Trophoblast cell (in vitro differentiated cells and primary cell): ENCODE measurements around the gene RPS19.

Experiments used
- DNase-seq, 2 donors: peaks; one replicate each; pipeline ENCODE4 v3.0.0-alpha.2; 2016
- H2AFZ ChIP-seq: 2 replicates; pipeline ENCODE4 v1.6.1; 2013; ENCODE audit warnings: low read length, moderate library complexity, mild to moderate bottlenecking; ENCODE audit not compliant: insufficient read depth, poor library complexity
- H2AK5ac ChIP-seq: 2 replicates; pipeline ENCODE4 v1.6.1; 2013; ENCODE audit warnings: mild to moderate bottlenecking, low read length
- H2BK120ac ChIP-seq: 2 replicates; pipeline ENCODE4 v1.6.1; 2013; ENCODE audit warnings: low read length, mild to moderate bottlenecking, moderate library complexity; ENCODE audit not compliant: insufficient read depth, poor library complexity
- H2BK12ac ChIP-seq: 2 replicates; pipeline ENCODE4 v1.6.1; 2013; ENCODE audit warnings: mild to moderate bottlenecking, low read length, moderate library complexity
- H2BK5ac ChIP-seq: 2 replicates; pipeline ENCODE4 v1.6.1; 2013; ENCODE audit warnings: low read length, low read depth, moderate library complexity, mild to moderate bottlenecking; ENCODE audit not compliant: poor library complexity
- H3K14ac ChIP-seq: 2 replicates; pipeline ENCODE4 v1.6.1; 2013; ENCODE audit warnings: mild to moderate bottlenecking, low read length
- H3K18ac ChIP-seq: 2 replicates; pipeline ENCODE4 v1.6.1; 2013; ENCODE audit warnings: mild to moderate bottlenecking, low read length
- H3K23ac ChIP-seq: 2 replicates; pipeline ENCODE4 v1.6.1; 2013; ENCODE audit warnings: low read length
- H3K27ac ChIP-seq: 2 replicates; pipeline ENCODE4 v1.5.1; 2013; ENCODE audit warnings: low read depth, mild to moderate bottlenecking, inconsistent platforms, low read length, moderate library complexity
- H3K27me3 ChIP-seq: 2 replicates; pipeline ENCODE4 v1.6.1; 2013; ENCODE audit warnings: inconsistent platforms, mild to moderate bottlenecking, low read length, moderate library complexity; ENCODE audit not compliant: insufficient read depth
- H3K36me3 ChIP-seq, 2 experiments: 1 replicate in 1 of 2; 2 replicates in 1 of 2; pipeline ENCODE4 v1.6.1; 2013; ENCODE audit warnings: low read length in 2 of 2, mild to moderate bottlenecking in 2 of 2, moderate library complexity in 1 of 2; ENCODE audit not compliant: insufficient read depth in 2 of 2, control insufficient read depth in 1 of 2
- H3K4ac ChIP-seq: 2 replicates; pipeline ENCODE4 v1.6.1; 2013; ENCODE audit warnings: low read depth, mild to moderate bottlenecking, low read length, moderate library complexity
- H3K4me1 ChIP-seq, 2 experiments: 1 replicate in 1 of 2; 2 replicates in 1 of 2; pipeline ENCODE4 v1.6.1; 2013; ENCODE audit warnings: low read length in 2 of 2, mild to moderate bottlenecking in 2 of 2, moderate library complexity in 1 of 2; ENCODE audit not compliant: insufficient read depth in 2 of 2, control insufficient read depth in 1 of 2
- H3K4me2 ChIP-seq: 2 replicates; pipeline ENCODE4 v1.6.1; 2013; ENCODE audit warnings: inconsistent platforms, mild to moderate bottlenecking, low read length, moderate library complexity
- H3K4me3 ChIP-seq: 2 replicates; pipeline ENCODE4 v1.5.1; 2013; ENCODE audit warnings: mild to moderate bottlenecking, low read depth, low read length, inconsistent platforms
- H3K79me1 ChIP-seq: one replicate; pipeline ENCODE4 v1.6.1; 2013; ENCODE audit warnings: low read length
- H3K79me2 ChIP-seq: 2 replicates; pipeline ENCODE4 v1.6.1; 2013; ENCODE audit warnings: low read length, mild to moderate bottlenecking; ENCODE audit not compliant: control insufficient read depth, insufficient read depth, poor library complexity
- H3K9ac ChIP-seq: 2 replicates; pipeline ENCODE4 v1.6.1; 2013; ENCODE audit warnings: mild to moderate bottlenecking, low read length
- H3K9me3 ChIP-seq: 2 replicates; pipeline ENCODE4 v1.6.1; 2013; ENCODE audit warnings: low read depth, mild to moderate bottlenecking, control low read depth, inconsistent platforms, low read length; ENCODE audit not compliant: insufficient read depth
- H4K12ac ChIP-seq: 2 replicates; pipeline ENCODE4 v1.6.1; 2013; ENCODE audit warnings: low read depth, mild to moderate bottlenecking, low read length, moderate library complexity
- H4K8ac ChIP-seq: 2 replicates; pipeline ENCODE4 v1.6.1; 2013; ENCODE audit warnings: low read depth, mild to moderate bottlenecking, low read length, moderate library complexity
- H4K91ac ChIP-seq: one replicate; pipeline ENCODE4 v1.6.1; 2013; ENCODE audit warnings: low read depth, mild to moderate bottlenecking, low read length, moderate library complexity
- WGBS: extraction: QIAGEN DNeasy Blood & Tissue Kit; methylation state at CpG from one replicate; pipeline ENCODE4 v1.1.7; 2013; ENCODE audit warnings: missing lambda C conversion rate; ENCODE audit not compliant: insufficient read length, insufficient coverage; ENCODE audit errors: extremely low coverage; 5-methylcytosine and 5-hydroxymethylcytosine counted together

The RPS19 gene

DNA sequence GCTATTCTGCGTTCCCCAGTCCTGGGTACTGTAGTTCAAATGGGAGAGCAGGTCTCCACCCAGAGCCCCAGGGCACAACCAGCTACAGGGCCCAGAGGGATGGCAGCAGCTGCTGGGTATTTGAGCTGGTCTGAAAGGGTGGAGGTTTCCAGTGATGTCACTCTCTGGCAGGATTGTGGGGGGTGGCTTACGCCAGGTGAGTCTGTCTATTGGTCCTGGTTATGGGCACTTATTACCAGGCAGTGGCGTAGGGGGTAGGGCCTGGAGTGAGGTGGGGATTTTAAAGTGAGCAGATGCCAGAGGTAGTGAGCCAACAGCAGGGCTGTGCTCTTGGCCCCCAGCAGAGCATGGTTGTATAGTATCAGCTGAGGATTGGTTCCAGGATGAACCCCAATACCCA lies 6.2 kb downstream of the RPS19 start:
- no peak overlapping the region for H2AK5ac ChIP-seq
- H4K8ac ChIP-seq: no peak overlapping the region
- no peak overlapping the region for H2BK5ac ChIP-seq
- no peak overlapping the region for H2AFZ ChIP-seq
- no peak overlapping the region for H3K18ac ChIP-seq
- no peaks in the 10 kb centered on the region for H3K79me1 ChIP-seq
- H3K36me3 ChIP-seq: peaks cover 84 to 92% of the 10 kb centered on the region in 2 experiments
- peak overlapping the region; percentile 12 for H3K9ac ChIP-seq
- H3K9me3 ChIP-seq: no peaks in the 10 kb centered on the region
- no peak overlapping the region for H3K23ac ChIP-seq
- no peak overlapping the region for H4K91ac ChIP-seq
- no peak overlapping the region for H4K12ac ChIP-seq
- H2BK12ac ChIP-seq: no peak overlapping the region
- H3K14ac ChIP-seq: no peak overlapping the region
- no peak for DNase-seq
- H3K79me2 ChIP-seq: peaks cover 6% of the 10 kb centered on the region
- peaks cover 3 to 7% of the 10 kb centered on the region in 2 experiments for H3K4me1 ChIP-seq
- H3K4ac ChIP-seq: peak overlapping the region; percentile 6
- H2BK120ac ChIP-seq: no peak overlapping the region
- no peak overlapping the region for H3K4me2 ChIP-seq
- WGBS: no CpG with 5 or more reads among the region's 3 CpGs
- no peak overlapping the region for H3K27ac ChIP-seq
- H3K4me3 ChIP-seq: no peak overlapping the region
- H3K27me3 ChIP-seq: no peaks in the 10 kb centered on the region

DNA sequence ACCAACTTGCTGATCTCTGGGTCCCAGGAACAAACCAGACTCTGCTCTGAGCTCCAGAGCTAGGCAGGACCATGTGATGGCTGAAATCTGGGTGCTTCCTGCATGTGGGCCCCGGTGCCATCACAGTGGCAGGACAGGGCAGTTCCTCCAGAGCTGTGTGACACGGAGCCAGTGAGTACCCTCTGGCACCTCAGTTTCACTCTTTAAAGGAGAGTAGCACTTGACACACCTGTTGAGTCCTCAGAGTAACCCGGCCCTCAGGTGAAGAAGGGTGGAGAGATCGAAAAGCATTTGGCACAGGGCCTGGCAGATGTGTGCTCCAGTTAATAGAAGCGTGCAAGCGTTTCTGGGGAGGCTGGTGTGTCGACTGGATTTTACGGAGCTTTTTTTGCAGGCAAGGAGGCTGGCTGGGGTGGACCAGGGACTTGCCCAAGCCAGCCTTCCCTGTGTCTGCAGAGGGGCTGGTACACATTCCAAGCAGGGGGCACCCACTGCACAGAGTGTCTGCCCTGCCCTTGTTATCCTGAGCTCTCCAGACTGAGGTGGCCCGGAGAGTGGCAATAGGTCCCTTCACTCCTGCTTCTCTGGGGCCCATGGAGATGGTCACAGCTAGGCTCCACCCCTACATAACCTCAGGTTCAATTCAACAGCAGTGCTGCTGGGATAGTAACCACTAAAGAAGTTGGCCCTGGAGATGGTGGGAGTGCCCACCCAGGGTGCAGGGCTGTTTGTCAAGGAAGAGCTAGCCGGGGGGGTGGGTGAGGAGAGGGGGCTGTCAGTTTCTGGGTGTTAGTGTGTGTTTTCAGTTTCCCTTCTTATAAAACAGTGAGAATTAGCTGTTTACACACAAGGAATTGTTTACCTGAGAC lies 8.3 kb downstream of the RPS19 start:
- no peak overlapping the region for H2AFZ ChIP-seq
- no peak overlapping the region for H3K9ac ChIP-seq
- no peaks in the 10 kb centered on the region for H3K27me3 ChIP-seq
- H3K79me2 ChIP-seq: peaks cover 3% of the 10 kb centered on the region
- H2AK5ac ChIP-seq: no peak overlapping the region
- H3K79me1 ChIP-seq: no peaks in the 10 kb centered on the region
- peaks cover 2 to 3% of the 10 kb centered on the region in 2 experiments for H3K4me1 ChIP-seq
- H3K9me3 ChIP-seq: no peaks in the 10 kb centered on the region
- no peak overlapping the region for H3K27ac ChIP-seq
- no CpG with 5 or more reads among the region's 10 CpGs for WGBS
- no peak overlapping the region for H3K23ac ChIP-seq
- no peak overlapping the region for H3K18ac ChIP-seq
- no peak overlapping the region for H2BK120ac ChIP-seq
- no peak overlapping the region for H3K4ac ChIP-seq
- H2BK12ac ChIP-seq: no peak overlapping the region
- H3K14ac ChIP-seq: no peak overlapping the region
- no peak overlapping the region for H4K8ac ChIP-seq
- H4K12ac ChIP-seq: peak overlapping the region; percentile 43
- no peak for DNase-seq
- no peak overlapping the region for H4K91ac ChIP-seq
- H3K4me3 ChIP-seq: no peak overlapping the region
- peaks cover 77 to 83% of the 10 kb centered on the region in 2 experiments for H3K36me3 ChIP-seq
- no peak overlapping the region for H2BK5ac ChIP-seq
- no peak overlapping the region for H3K4me2 ChIP-seq

DNA sequence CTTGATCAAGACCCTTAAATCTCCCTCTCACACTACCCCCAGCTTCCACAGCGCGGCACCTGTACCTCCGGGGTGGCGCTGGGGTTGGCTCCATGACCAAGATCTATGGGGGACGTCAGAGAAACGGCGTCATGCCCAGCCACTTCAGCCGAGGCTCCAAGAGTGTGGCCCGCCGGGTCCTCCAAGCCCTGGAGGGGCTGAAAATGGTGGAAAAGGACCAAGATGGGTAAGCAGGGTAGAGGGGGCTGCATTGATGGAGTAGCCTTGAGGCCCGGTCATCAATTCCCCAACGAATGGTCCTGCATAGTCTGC lies 8.9 kb downstream of the RPS19 start:
- no CpG with 5 or more reads among the region's 12 CpGs for WGBS
- Histone ChIP-seq H3K9ac (no peak overlapping the region), H4K12ac (no peak overlapping the region), H3K9me3 (no peaks in the 10 kb centered on the region), H3K4me3 (no peak overlapping the region), H3K27ac (no peak overlapping the region), H2BK5ac (no peak overlapping the region), H3K27me3 (no peaks in the 10 kb centered on the region), H2AK5ac (no peak overlapping the region), H3K4ac (no peak overlapping the region), H3K14ac (no peak overlapping the region), H2AFZ (no peak overlapping the region), H3K79me2 (no peaks in the 10 kb centered on the region), H3K4me2 (no peak overlapping the region), H3K4me1 (peaks cover 0 to 3% of the 10 kb centered on the region in 2 experiments), H3K79me1 (no peaks in the 10 kb centered on the region), H2BK12ac (no peak overlapping the region), H3K36me3 (peaks cover 71 to 79% of the 10 kb centered on the region in 2 experiments), H3K18ac (no peak overlapping the region), H2BK120ac (no peak overlapping the region), H3K23ac (no peak overlapping the region), H4K8ac (no peak overlapping the region), H4K91ac (no peak overlapping the region)
- no peak for DNase-seq

DNA sequence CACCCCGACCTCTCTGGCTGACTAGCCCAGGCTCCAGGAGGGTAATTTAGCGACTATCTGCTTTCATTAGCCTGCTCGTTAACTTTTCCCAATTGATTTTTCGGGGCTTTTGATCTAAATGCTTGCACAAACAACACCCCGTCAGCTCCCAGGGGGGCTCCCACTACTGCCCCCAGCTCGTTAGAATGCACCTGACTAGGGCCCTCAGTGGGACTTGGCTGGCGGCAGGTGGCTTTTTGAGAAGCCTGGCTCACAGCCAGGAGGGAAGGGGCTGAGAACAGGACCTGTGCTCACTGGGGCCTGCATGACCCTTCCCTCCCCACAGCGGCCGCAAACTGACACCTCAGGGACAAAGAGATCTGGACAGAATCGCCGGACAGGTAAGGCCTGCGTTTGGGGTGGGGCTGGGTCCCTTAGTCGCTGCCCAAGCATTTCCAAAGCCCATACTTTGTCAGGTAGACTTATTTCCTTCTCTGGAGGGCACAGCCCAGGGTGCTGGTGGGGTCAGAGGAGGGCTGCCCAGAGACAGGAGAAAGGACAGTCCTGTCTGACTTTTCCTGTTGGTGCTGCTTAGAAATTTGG lies 9.4 kb downstream of the RPS19 start:
- no peaks in the 10 kb centered on the region for H3K79me2 ChIP-seq
- peak overlapping the region; percentile 16 for H4K12ac ChIP-seq
- H3K27me3 ChIP-seq: no peaks in the 10 kb centered on the region
- no peak overlapping the region for H3K9ac ChIP-seq
- no peak overlapping the region for H3K14ac ChIP-seq
- DNase-seq: no peak
- no peak overlapping the region for H3K4me2 ChIP-seq
- no peaks in the 10 kb centered on the region for H3K79me1 ChIP-seq
- no peak overlapping the region for H3K4ac ChIP-seq
- H3K23ac ChIP-seq: no peak overlapping the region
- peaks cover 0 to 2% of the 10 kb centered on the region in 2 experiments for H3K4me1 ChIP-seq
- no peak overlapping the region for H2AFZ ChIP-seq
- H3K9me3 ChIP-seq: no peaks in the 10 kb centered on the region
- no peak overlapping the region for H4K91ac ChIP-seq
- H2AK5ac ChIP-seq: no peak overlapping the region
- no peak overlapping the region for H2BK12ac ChIP-seq
- H3K4me3 ChIP-seq: no peak overlapping the region
- no peak overlapping the region for H4K8ac ChIP-seq
- H2BK5ac ChIP-seq: no peak overlapping the region
- no peak overlapping the region for H3K27ac ChIP-seq
- H3K18ac ChIP-seq: no peak overlapping the region
- no CpG with 5 or more reads among the region's 13 CpGs for WGBS
- H3K36me3 ChIP-seq: peaks cover 66 to 74% of the 10 kb centered on the region in 2 experiments
- H2BK120ac ChIP-seq: no peak overlapping the region
